Keratinocyte (primary cell): Measurements from ENCODE around the gene KSR2. TPM values are rescaled to one million over a fixed set of nuclear protein-coding genes. Genes with fewer than 3 reads are reported as not detected.

Experiments used
- DNase-seq: peaks from one replicate; pipeline ENCODE4 v3.0.0-alpha.2; 2011; ENCODE audit warnings: low read depth, missing footprints, low spot score
- FAIRE-seq: peaks from 2 replicates; lab custom pipeline; 2011; peaks lifted over from hg19 to GRCh38; lab: Jason Lieb, UNC
- H2AFZ ChIP-seq: 2 replicates; pipeline ENCODE4 v1.6.0; 2012; ENCODE audit warnings: low read length, control low read depth, inconsistent platforms; ENCODE audit not compliant: control insufficient read depth
- H3K27ac ChIP-seq: 2 replicates; pipeline ENCODE4 v1.5.1; 2011; ENCODE audit warnings: low read length; ENCODE audit not compliant: control insufficient read depth, insufficient read depth
- H3K27me3 ChIP-seq: 3 replicates; pipeline ENCODE4 v1.6.0; 2011; ENCODE audit warnings: low read length; ENCODE audit not compliant: control insufficient read depth, insufficient read depth; ENCODE audit errors: extremely low read depth
- H3K36me3 ChIP-seq, 2 experiments: 2 replicates in 1 of 2; 3 replicates in 1 of 2; pipeline ENCODE4 v1.5.1; 2011; ENCODE audit warnings: low read length in 2 of 2, mild to moderate bottlenecking in 1 of 2; ENCODE audit not compliant: control insufficient read depth in 2 of 2, insufficient read depth in 2 of 2; ENCODE audit errors: extremely low read depth in 1 of 2
- H3K4me1 ChIP-seq: 3 replicates; pipeline ENCODE4 v1.5.1; 2011; ENCODE audit warnings: low read length; ENCODE audit not compliant: control insufficient read depth, insufficient read depth; ENCODE audit errors: extremely low read depth
- H3K4me2 ChIP-seq: 3 replicates; pipeline ENCODE4 v1.6.0; 2011; ENCODE audit warnings: low read depth, low read length; ENCODE audit not compliant: control insufficient read depth, insufficient read depth; ENCODE audit errors: extremely low read depth
- H3K4me3 ChIP-seq, 3 experiments: fragments of 200-600 bp in 1 of 3; sonication (generic) in 1 of 3; 2 replicates in 2 of 3; 3 replicates in 1 of 3; pipeline ENCODE4 v1.5.1; 2011 to 2016; ENCODE audit warnings: low read length in 3 of 3, mild to moderate bottlenecking in 3 of 3, control low read depth in 2 of 3, inconsistent platforms in 1 of 3, low read depth in 1 of 3, mixed read lengths in 1 of 3, mixed run types in 1 of 3, moderate library complexity in 1 of 3; ENCODE audit not compliant: control insufficient read depth in 2 of 3, insufficient read depth in 2 of 3; ENCODE audit errors: extremely low read depth in 1 of 3
- H3K79me2 ChIP-seq: 2 replicates; pipeline ENCODE4 v1.6.0; 2012; ENCODE audit warnings: low read length; ENCODE audit not compliant: control insufficient read depth, insufficient read depth
- H3K9ac ChIP-seq: 3 replicates; pipeline ENCODE4 v1.6.0; 2011; ENCODE audit warnings: low read length; ENCODE audit not compliant: control insufficient read depth, insufficient read depth; ENCODE audit errors: extremely low read depth
- H3K9me1 ChIP-seq: 3 replicates; pipeline ENCODE4 v1.6.0; 2011; ENCODE audit warnings: low read length; ENCODE audit not compliant: control insufficient read depth, insufficient read depth; ENCODE audit errors: extremely low read depth
- H3K9me3 ChIP-seq: 2 replicates; pipeline ENCODE4 v1.5.1; 2012; ENCODE audit warnings: low read depth, low read length; ENCODE audit not compliant: control insufficient read depth
- H4K20me1 ChIP-seq: 3 replicates; pipeline ENCODE4 v1.6.0; 2011; ENCODE audit warnings: low read length; ENCODE audit not compliant: control insufficient read depth, insufficient read depth; ENCODE audit errors: extremely low read depth
- EZH2 ChIP-seq: IDR thresholded peaks from one replicate; pipeline ENCODE4 v1.6.1; 2012; ENCODE audit warnings: inconsistent platforms, mild to moderate bottlenecking, low read length, moderate library complexity
- dilution Hi-C: fragments of 300-500 bp; cut with MboI; formaldehyde crosslinking; loops from one replicate; pipeline ENCODE4 v1.7.0; 2020; ENCODE audit warnings: low sequenced_read_pairs; ENCODE audit not compliant: extremely low pct_ligation_motif_present
- polyA plus RNA-seq, 5 experiments: library from polyadenylated mRNA; depleted of rRNA in 3 of 5; stranded (reverse) in 3 of 5; stranded (forward) in 1 of 5; unstranded in 1 of 5; fragments of >200 nt; gene quantifications; 1 replicate in 1 of 5; 2 replicates in 3 of 5; 3 replicates in 1 of 5; pipeline versions ENCODE4 v1.2.1 to v1.2.3, GENCODE V29; 2011 to 2012; ENCODE audit warnings: missing spikeins in 2 of 5, low read depth in 1 of 5, low replicate concordance in 1 of 5
- TF ChIP-seq, protein P1 (sequence below), 3 experiments: IDR thresholded peaks in 1 of 3; conservative IDR thresholded peaks in 1 of 3; optimal IDR thresholded peaks in 1 of 3; 2 replicates in 2 of 3; 3 replicates in 1 of 3; pipeline versions ENCODE3 to v1.5.1; 2011; ENCODE audit warnings: low read length in 3 of 3, mild to moderate bottlenecking in 3 of 3, moderate library complexity in 2 of 3, control low read depth in 1 of 3, inconsistent platforms in 1 of 3; ENCODE audit not compliant: insufficient read depth in 2 of 3; ENCODE audit errors: extremely low read depth in 1 of 3

The KSR2 gene
- polyA plus RNA-seq, 1 donor (not counting 4 experiments of a cell fraction or from before 2014, with no cell fraction given) = 0.01 TPM

DNA sequence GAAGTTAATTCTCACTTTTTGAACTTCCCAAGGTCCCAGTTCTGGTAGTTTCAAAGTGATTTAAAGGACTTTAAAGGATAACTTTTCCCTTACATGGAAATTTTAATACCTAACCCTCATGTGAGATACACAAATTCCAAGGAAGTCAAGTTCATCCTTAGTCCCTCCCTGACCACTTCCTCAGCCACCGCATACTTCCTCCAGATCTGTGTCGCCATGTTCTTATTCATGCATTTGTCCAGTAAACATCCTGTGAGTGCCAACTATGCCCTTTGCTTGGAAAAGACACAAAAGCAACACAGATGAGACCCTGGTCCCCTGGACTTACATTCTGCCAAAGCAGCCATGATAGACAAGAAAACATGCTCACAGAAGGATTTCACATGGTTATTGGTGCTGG lies 206.6 kb downstream of the KSR2 start:
- H3K4me3 ChIP-seq = no peak overlapping the region
- no peak overlapping the region for H3K27ac ChIP-seq
- H3K4me1 ChIP-seq = no peaks in the 10 kb centered on the region
- no peak for FAIRE-seq
- no peaks in the 10 kb centered on the region for H3K36me3 ChIP-seq
- H3K9me1 ChIP-seq = no peaks in the 10 kb centered on the region
- no peak overlapping the region for H2AFZ ChIP-seq
- H3K9ac ChIP-seq = no peak overlapping the region
- no peaks in the 10 kb centered on the region for H3K9me3 ChIP-seq
- H3K27me3 ChIP-seq = no peaks in the 10 kb centered on the region
- H3K79me2 ChIP-seq = no peaks in the 10 kb centered on the region
- no peak for DNase-seq
- TF ChIP-seq, protein P1, sequence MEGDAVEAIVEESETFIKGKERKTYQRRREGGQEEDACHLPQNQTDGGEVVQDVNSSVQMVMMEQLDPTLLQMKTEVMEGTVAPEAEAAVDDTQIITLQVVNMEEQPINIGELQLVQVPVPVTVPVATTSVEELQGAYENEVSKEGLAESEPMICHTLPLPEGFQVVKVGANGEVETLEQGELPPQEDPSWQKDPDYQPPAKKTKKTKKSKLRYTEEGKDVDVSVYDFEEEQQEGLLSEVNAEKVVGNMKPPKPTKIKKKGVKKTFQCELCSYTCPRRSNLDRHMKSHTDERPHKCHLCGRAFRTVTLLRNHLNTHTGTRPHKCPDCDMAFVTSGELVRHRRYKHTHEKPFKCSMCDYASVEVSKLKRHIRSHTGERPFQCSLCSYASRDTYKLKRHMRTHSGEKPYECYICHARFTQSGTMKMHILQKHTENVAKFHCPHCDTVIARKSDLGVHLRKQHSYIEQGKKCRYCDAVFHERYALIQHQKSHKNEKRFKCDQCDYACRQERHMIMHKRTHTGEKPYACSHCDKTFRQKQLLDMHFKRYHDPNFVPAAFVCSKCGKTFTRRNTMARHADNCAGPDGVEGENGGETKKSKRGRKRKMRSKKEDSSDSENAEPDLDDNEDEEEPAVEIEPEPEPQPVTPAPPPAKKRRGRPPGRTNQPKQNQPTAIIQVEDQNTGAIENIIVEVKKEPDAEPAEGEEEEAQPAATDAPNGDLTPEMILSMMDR (optimal IDR thresholded peaks at IDR 0.05 in 1 of 3, IDR thresholded peaks at IDR 0.05 in 1 of 3, conservative IDR thresholded peaks at IDR 0.05 in 1 of 3; ENCODE audit: extremely low read depth in 1 of 3, insufficient read depth in 2 of 3, low read length in 3 of 3) = no peak
- no peak for TF ChIP-seq EZH2
- dilution Hi-C loops = no loop called here
- H4K20me1 ChIP-seq = no peaks in the 10 kb centered on the region
- H3K4me2 ChIP-seq = no peak overlapping the region

DNA sequence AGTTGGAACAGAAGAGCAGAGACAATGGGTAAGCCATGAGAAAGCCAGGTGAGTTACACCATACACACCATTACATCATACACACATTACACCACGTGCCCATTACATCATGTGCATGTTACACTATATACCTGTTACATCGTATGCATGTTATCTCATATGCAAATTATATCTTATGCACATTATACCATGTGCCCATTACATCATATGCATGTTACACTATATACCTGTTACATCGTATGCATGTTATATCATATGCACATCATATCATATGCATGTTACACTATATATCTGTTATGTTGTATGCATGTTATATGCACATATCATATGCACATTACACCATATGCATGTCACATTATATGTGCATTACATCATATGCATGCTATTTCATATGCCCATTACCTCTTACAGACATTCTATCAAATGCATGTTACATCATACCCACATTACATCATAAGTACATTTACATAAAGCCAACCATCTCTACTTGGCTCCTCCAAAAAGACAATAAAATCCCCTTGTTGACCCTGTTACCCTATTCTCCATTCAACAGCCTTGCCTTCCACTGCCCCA lies 207.2 kb downstream of the KSR2 start:
- dilution Hi-C loops = no loop called here
- TF ChIP-seq, protein P1 (optimal IDR thresholded peaks at IDR 0.05 in 1 of 3, IDR thresholded peaks at IDR 0.05 in 1 of 3, conservative IDR thresholded peaks at IDR 0.05 in 1 of 3; ENCODE audit: extremely low read depth in 1 of 3, insufficient read depth in 2 of 3, low read length in 3 of 3) = no peak
- no peak for TF ChIP-seq EZH2
- no peaks in the 10 kb centered on the region for H3K79me2 ChIP-seq
- H3K27ac ChIP-seq = no peak overlapping the region
- no peaks in the 10 kb centered on the region for H4K20me1 ChIP-seq
- H3K9me1 ChIP-seq = no peaks in the 10 kb centered on the region
- no peak overlapping the region for H3K4me2 ChIP-seq
- no peak overlapping the region for H2AFZ ChIP-seq
- no peak for DNase-seq
- H3K9me3 ChIP-seq = no peaks in the 10 kb centered on the region
- H3K36me3 ChIP-seq = no peaks in the 10 kb centered on the region
- H3K4me1 ChIP-seq = no peaks in the 10 kb centered on the region
- no peak for FAIRE-seq
- no peak overlapping the region for H3K4me3 ChIP-seq
- no peaks in the 10 kb centered on the region for H3K27me3 ChIP-seq
- H3K9ac ChIP-seq = no peak overlapping the region
